ENCODE measurements around the gene HOXA4.

DNA sequence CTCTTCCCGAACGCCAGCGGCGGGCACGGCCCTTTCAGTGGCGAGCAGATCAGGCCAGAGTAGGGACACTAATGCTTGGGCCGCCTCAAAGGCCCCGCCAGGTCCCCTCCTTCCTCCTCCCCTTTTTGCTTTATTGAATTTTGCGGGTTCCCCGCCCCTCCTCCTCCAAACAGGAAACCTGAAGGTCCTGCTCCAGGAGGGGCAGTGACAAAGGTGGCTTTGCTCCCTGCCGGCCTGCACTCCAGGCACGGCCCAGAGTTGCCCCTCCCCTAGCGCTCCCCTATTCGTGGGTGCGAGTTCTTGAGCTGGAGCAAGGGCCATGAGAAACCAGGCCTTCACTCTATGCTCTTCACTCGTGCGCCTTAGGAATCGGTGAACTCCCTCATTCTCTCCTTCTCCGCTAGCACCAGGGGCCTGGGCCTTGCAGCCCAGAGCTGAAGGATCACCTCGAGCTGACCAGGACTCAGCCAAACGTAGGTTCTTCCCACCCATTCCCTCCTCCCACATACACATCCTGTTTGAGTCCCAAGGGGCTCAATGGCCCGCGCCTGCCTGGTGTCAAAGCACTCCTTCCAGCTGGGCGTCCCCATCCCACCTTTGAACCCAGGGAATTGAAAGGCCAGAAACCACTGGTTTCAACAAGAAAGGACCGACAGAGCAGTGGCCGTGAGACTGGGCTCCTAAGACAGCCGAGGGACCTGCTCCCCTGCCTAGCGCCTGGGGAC is 17.6 kb upstream of the HOXA4 start:
- TF ChIP-seq, protein P1, sequence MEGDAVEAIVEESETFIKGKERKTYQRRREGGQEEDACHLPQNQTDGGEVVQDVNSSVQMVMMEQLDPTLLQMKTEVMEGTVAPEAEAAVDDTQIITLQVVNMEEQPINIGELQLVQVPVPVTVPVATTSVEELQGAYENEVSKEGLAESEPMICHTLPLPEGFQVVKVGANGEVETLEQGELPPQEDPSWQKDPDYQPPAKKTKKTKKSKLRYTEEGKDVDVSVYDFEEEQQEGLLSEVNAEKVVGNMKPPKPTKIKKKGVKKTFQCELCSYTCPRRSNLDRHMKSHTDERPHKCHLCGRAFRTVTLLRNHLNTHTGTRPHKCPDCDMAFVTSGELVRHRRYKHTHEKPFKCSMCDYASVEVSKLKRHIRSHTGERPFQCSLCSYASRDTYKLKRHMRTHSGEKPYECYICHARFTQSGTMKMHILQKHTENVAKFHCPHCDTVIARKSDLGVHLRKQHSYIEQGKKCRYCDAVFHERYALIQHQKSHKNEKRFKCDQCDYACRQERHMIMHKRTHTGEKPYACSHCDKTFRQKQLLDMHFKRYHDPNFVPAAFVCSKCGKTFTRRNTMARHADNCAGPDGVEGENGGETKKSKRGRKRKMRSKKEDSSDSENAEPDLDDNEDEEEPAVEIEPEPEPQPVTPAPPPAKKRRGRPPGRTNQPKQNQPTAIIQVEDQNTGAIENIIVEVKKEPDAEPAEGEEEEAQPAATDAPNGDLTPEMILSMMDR (IDR thresholded peaks at IDR 0.05) = no peak
- no peak for TF ChIP-seq POLR2A (IDR thresholded peaks at IDR 0.05)

Data from body of pancreas (tissue), 4 donors.